ENCODE measurements around the gene INHBE.

Gene INHBE

DNA sequence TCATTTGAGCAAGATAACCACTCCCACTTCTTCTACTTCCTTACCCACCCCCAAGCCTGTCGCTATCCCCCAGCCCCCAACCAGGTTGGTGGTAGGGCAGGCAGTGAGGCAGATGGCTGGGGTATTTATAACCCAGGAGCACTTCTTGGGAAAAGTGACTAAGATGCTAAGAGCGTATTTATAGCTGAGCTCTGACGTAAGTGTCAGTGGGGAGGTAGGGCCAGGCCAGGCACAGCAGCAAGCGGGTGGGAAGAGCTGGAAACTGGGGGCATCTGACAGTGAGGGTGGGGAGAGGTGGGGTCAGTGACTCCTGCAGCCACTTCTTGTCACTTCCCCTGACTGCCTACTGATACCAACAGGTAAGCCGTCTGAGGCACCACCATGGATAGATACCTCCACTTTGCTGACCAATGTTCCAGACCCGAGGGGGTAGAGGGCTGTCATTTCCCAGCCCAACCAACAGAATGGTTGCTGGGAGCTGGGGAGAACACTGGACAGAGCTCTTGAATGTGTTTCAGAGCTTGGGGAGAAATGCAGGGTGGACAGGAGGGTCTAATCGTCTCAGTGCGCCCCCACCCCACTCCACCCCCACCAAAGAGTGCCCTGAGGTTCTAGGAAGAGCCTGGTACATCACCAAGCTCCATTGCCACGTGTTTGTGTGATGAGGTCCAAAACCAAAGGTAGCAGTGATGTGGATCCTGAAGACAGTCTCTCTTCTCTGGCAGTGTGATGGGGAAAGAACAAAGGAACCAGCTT, 2.7 kb upstream of the INHBE start (continued):
- TF ChIP-seq ZBTB20 (tag by site-specific recombination; IDR thresholded peaks at IDR 0.05) = no peak
- no peak for TF ChIP-seq ZNF350 (tag by site-specific recombination; IDR thresholded peaks at IDR 0.05)
- TF ChIP-seq PRDM2 (tag by site-specific recombination; IDR thresholded peaks at IDR 0.05; ENCODE audit: borderline replicate concordance) = no peak
- TF ChIP-seq ZNF626 (tag by site-specific recombination; IDR thresholded peaks at IDR 0.05) = no peak
- TF ChIP-seq ZNF558 (tag by site-specific recombination; IDR thresholded peaks at IDR 0.05) = no peak
- TF ChIP-seq ZNF48 (tag by site-specific recombination; IDR thresholded peaks at IDR 0.05) = no peak
- TF ChIP-seq ZNF138 (tag by site-specific recombination; IDR thresholded peaks at IDR 0.05; ENCODE audit: borderline replicate concordance) = no peak
- TF ChIP-seq ZNF24 (tag by site-specific recombination; IDR thresholded peaks at IDR 0.05) = no peak
- no peak for TF ChIP-seq ZNF121 (tag by site-specific recombination; IDR thresholded peaks at IDR 0.05)
- TF ChIP-seq OVOL3 (tag by site-specific recombination; IDR thresholded peaks at IDR 0.05) = no peak
- TF ChIP-seq ZFP37 (tag by site-specific recombination; IDR thresholded peaks at IDR 0.05) = no peak
- TF ChIP-seq ZNF600 (tag by site-specific recombination; IDR thresholded peaks at IDR 0.05) = peak; percentile 97
- no peak for TF ChIP-seq ZNF202 (tag by site-specific recombination; IDR thresholded peaks at IDR 0.05; ENCODE audit: borderline replicate concordance)
- peak; percentile 84 for TF ChIP-seq ZNF629 (tag by site-specific recombination; IDR thresholded peaks at IDR 0.05)
- no peak for TF ChIP-seq ATF2 (tag by site-specific recombination; IDR thresholded peaks at IDR 0.05; ENCODE audit: low read depth)
- no peak for TF ChIP-seq ZNF184 (tag by site-specific recombination; IDR thresholded peaks at IDR 0.05)
- TF ChIP-seq ZNF211 (tag by site-specific recombination; IDR thresholded peaks at IDR 0.05; ENCODE audit: low read depth) = no peak
- TF ChIP-seq HOXC10 (CRISPR knock-in tag; IDR thresholded peaks at IDR 0.05) = no peak
- no peak for TF ChIP-seq ZNF140 (tag by site-specific recombination; IDR thresholded peaks at IDR 0.05)
- peak; percentile 55 for TF ChIP-seq GLIS1 (tag by site-specific recombination; IDR thresholded peaks at IDR 0.05)
- no peak for TF ChIP-seq ZNF239 (tag by site-specific recombination; IDR thresholded peaks at IDR 0.05)
- no peak for TF ChIP-seq ZNF174 (tag by site-specific recombination; IDR thresholded peaks at IDR 0.05)
- TF ChIP-seq ZNF792 (tag by site-specific recombination; IDR thresholded peaks at IDR 0.05) = no peak
- TF ChIP-seq KLF1 (tag by site-specific recombination; IDR thresholded peaks at IDR 0.05) = no peak
- TF ChIP-seq ZNF169 (tag by site-specific recombination; IDR thresholded peaks at IDR 0.05) = no peak
- TF ChIP-seq OSR2 (tag by site-specific recombination; IDR thresholded peaks at IDR 0.05) = no peak
- TF ChIP-seq SP3 (tag by site-specific recombination; IDR thresholded peaks at IDR 0.05) = no peak
- no peak for TF ChIP-seq ZNF791 (tag by site-specific recombination; IDR thresholded peaks at IDR 0.05)
- TF ChIP-seq ZNF747 (tag by site-specific recombination; IDR thresholded peaks at IDR 0.05) = no peak
- no peak for TF ChIP-seq ZBTB49 (tag by site-specific recombination; IDR thresholded peaks at IDR 0.05; ENCODE audit: low read depth)
- TF ChIP-seq, protein P1, sequence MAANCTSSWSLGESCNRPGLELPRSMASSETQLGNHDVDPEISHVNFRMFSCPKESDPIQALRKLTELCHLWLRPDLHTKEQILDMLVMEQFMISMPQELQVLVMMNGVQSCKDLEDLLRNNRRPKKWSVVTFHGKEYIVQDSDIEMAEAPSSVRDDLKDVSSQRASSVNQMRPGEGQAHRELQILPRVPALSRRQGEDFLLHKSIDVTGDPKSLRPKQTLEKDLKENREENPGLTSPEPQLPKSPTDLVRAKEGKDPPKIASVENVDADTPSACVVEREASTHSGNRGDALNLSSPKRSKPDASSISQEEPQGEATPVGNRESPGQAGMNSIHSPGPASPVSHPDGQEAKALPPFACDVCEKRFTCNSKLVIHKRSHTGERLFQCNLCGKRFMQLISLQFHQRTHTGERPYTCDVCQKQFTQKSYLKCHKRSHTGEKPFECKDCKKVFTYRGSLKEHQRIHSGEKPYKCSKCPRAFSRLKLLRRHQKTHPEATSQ (tag by site-specific recombination; IDR thresholded peaks at IDR 0.05) = no peak
- no peak for TF ChIP-seq TRIM28 (IDR thresholded peaks at IDR 0.05; ENCODE audit: borderline replicate concordance, low read length)

Measured in HEK293 (cell line).